HEK293 (cell line): ENCODE results near the gene EPS8.

Experiments used
- CTCF ChIA-PET: fragments of 350-600 bp; formaldehyde crosslinking; extraction: SDS; loops from one replicate; lab custom pipeline; 2021; ENCODE audit warnings: antibody characterized with exemption; lab: Yijun Ruan, JAX
- POLR2A ChIA-PET: fragments of 300-600 bp; formaldehyde crosslinking; extraction: SDS; loops from one replicate; lab custom pipeline; 2020; ENCODE audit warnings: antibody characterized with exemption, inconsistent platforms; lab: Yijun Ruan, JAX
- H3K27ac ChIP-seq: fragments of 200-500 bp; sonication (Bioruptor generic); 2 replicates; pipeline ENCODE4 v1.5.1; 2014; ENCODE audit warnings: low read depth, low read length, control low read depth, inconsistent platforms; ENCODE audit errors: extremely low read depth
- H3K36me3 ChIP-seq, 2 experiments: fragments of 200-500 bp in 1 of 2; sonication (Bioruptor generic) in 1 of 2; 1 replicate in 1 of 2; 2 replicates in 1 of 2; pipeline ENCODE4 v1.5.1; 2014 to 2017; ENCODE audit warnings: inconsistent platforms in 2 of 2, low read length in 2 of 2; ENCODE audit not compliant: control insufficient read depth in 2 of 2, insufficient read depth in 1 of 2
- H3K4me1 ChIP-seq: fragments of 200-500 bp; sonication (Bioruptor generic); 2 replicates; pipeline ENCODE4 v1.5.1; 2014; ENCODE audit warnings: mild to moderate bottlenecking, low read length, inconsistent platforms; ENCODE audit not compliant: control insufficient read depth, insufficient read depth
- H3K4me3 ChIP-seq: 2 replicates; pipeline ENCODE4 v1.5.1; 2011; ENCODE audit warnings: low read depth, mild to moderate bottlenecking, control low read depth, low read length, moderate library complexity
- H3K9me3 ChIP-seq: fragments of 200-500 bp; sonication (Bioruptor generic); 2 replicates; pipeline ENCODE4 v1.5.1; 2014; ENCODE audit warnings: low read depth, low read length, inconsistent platforms; ENCODE audit not compliant: control insufficient read depth, insufficient read depth
- AEBP2 ChIP-seq: fragments of 450-650 bp; formaldehyde crosslinking; IDR thresholded peaks from 2 replicates; pipeline ENCODE4 v1.5.1; 2016; ENCODE audit warnings: missing biosample characterization, missing genetic modification characterization, borderline replicate concordance
- CTCF ChIP-seq: fragments of 450-650 bp; formaldehyde crosslinking; IDR thresholded peaks from 2 replicates; pipeline ENCODE4 v1.5.1; 2016; ENCODE audit warnings: missing biosample characterization, missing genetic modification characterization
- ELK4 ChIP-seq: IDR thresholded peaks from 2 replicates; pipeline ENCODE4 v1.6.1; 2011; ENCODE audit warnings: mild to moderate bottlenecking, low read depth, low read length, borderline replicate concordance
- GFI1B ChIP-seq: fragments of 450-650 bp; formaldehyde crosslinking; IDR thresholded peaks from 2 replicates; pipeline ENCODE4 v1.5.1; 2016; ENCODE audit warnings: missing biosample characterization, missing genetic modification characterization
- GLI2 ChIP-seq: fragments of 450-650 bp; formaldehyde crosslinking; IDR thresholded peaks from 2 replicates; pipeline ENCODE4; 2017; ENCODE audit warnings: missing biosample characterization, missing genetic modification characterization, low read depth, borderline replicate concordance
- PRDM1 ChIP-seq: fragments of 450-650 bp; formaldehyde crosslinking; IDR thresholded peaks from 2 replicates; pipeline ENCODE4; 2016; ENCODE audit warnings: missing biosample characterization, missing genetic modification characterization
- SCRT2 ChIP-seq: fragments of 450-650 bp; formaldehyde crosslinking; IDR thresholded peaks from 2 replicates; pipeline ENCODE4 v1.5.1; 2016; ENCODE audit warnings: missing biosample characterization, missing genetic modification characterization
- SP2 ChIP-seq: fragments of 450-650 bp; formaldehyde crosslinking; IDR thresholded peaks from 2 replicates; pipeline ENCODE4 v1.5.1; 2016; ENCODE audit warnings: missing biosample characterization, missing genetic modification characterization
- SP3 ChIP-seq: fragments of 450-650 bp; formaldehyde crosslinking; IDR thresholded peaks from 2 replicates; pipeline ENCODE4 v1.5.1; 2016; ENCODE audit warnings: missing biosample characterization, missing genetic modification characterization
- TSHZ1 ChIP-seq: fragments of 450-650 bp; formaldehyde crosslinking; IDR thresholded peaks from 2 replicates; pipeline ENCODE4 v1.5.1; 2016; ENCODE audit warnings: missing biosample characterization, missing genetic modification characterization, borderline replicate concordance
- ZBTB17 ChIP-seq: fragments of 450-650 bp; formaldehyde crosslinking; IDR thresholded peaks from 2 replicates; pipeline ENCODE4 v1.5.1; 2016; ENCODE audit warnings: missing biosample characterization, missing genetic modification characterization
- ZBTB20 ChIP-seq: fragments of 450-650 bp; formaldehyde crosslinking; IDR thresholded peaks from 2 replicates; pipeline ENCODE4 v1.5.1; 2016; ENCODE audit warnings: missing biosample characterization, missing genetic modification characterization
- ZBTB8A ChIP-seq: fragments of 450-650 bp; formaldehyde crosslinking; IDR thresholded peaks from 2 replicates; pipeline ENCODE4 v1.5.1; 2016; ENCODE audit warnings: missing biosample characterization, missing genetic modification characterization
- ZEB2 ChIP-seq: fragments of 450-650 bp; formaldehyde crosslinking; IDR thresholded peaks from 2 replicates; pipeline ENCODE4 v1.5.1; 2016; ENCODE audit warnings: missing biosample characterization, missing genetic modification characterization
- ZNF10 ChIP-seq: fragments of 450-650 bp; formaldehyde crosslinking; IDR thresholded peaks from 2 replicates; pipeline ENCODE4 v1.5.1; 2017; ENCODE audit warnings: missing biosample characterization, missing genetic modification characterization
- ZNF274 ChIP-seq, 2 experiments: fragments of 200-500 bp in 1 of 2; fragments of 450-650 bp in 1 of 2; sonication (Bioruptor generic) in 1 of 2; formaldehyde crosslinking in 1 of 2; IDR thresholded peaks; 2 replicates each; pipeline versions ENCODE4 v1.5.1 to v1.6.1; 2014 to 2016; ENCODE audit warnings: borderline replicate concordance in 1 of 2, inconsistent platforms in 1 of 2, low read length in 1 of 2, missing biosample characterization in 1 of 2, missing genetic modification characterization in 1 of 2
- ZNF341 ChIP-seq: fragments of 450-650 bp; formaldehyde crosslinking; IDR thresholded peaks from 2 replicates; pipeline ENCODE4; 2016; ENCODE audit warnings: low read depth, missing biosample characterization, missing genetic modification characterization
- ZNF350 ChIP-seq: fragments of 450-650 bp; formaldehyde crosslinking; IDR thresholded peaks from 2 replicates; pipeline ENCODE4 v1.5.0; 2017; ENCODE audit warnings: missing biosample characterization, mild to moderate bottlenecking, missing genetic modification characterization
- ZNF37A ChIP-seq: fragments of 450-650 bp; IDR thresholded peaks from 2 replicates; pipeline ENCODE4 v1.5.1; 2018; ENCODE audit warnings: missing biosample characterization, missing genetic modification characterization
- ZNF449 ChIP-seq: fragments of 450-650 bp; formaldehyde crosslinking; IDR thresholded peaks from 2 replicates; pipeline ENCODE4 v1.5.1; 2017; ENCODE audit warnings: missing biosample characterization, mild to moderate bottlenecking, missing genetic modification characterization, moderate library complexity
- ZNF555 ChIP-seq: fragments of 450-650 bp; formaldehyde crosslinking; conservative IDR thresholded peaks from 2 replicates; pipeline ENCODE4 v1.5.1; 2017; ENCODE audit warnings: missing biosample characterization, mild to moderate bottlenecking, missing genetic modification characterization, inconsistent platforms
- ZSCAN5A ChIP-seq: fragments of 450-650 bp; formaldehyde crosslinking; IDR thresholded peaks from 2 replicates; pipeline ENCODE4 v1.5.1; 2016; ENCODE audit warnings: missing biosample characterization, missing genetic modification characterization

The EPS8 gene

GRCh38 chr12:15794196-15794595 lies 5.0 kb upstream of the EPS8 start (continued):
- no peak for TF ChIP-seq ZSCAN5A
- no peak for TF ChIP-seq CTCF (tag by site-specific recombination)
- no peak for TF ChIP-seq AEBP2 (tag by site-specific recombination)

GRCh38 chr12:15788233-15789219 lies 662 bp downstream of the EPS8 start:
- Histone ChIP-seq H3K27ac (peak overlapping the region; percentile 93), H3K9me3 (no peaks in the 10 kb centered on the region), H3K4me1 (peaks cover 10% of the 10 kb centered on the region), H3K4me3 (peak overlapping the region; percentile 76), H3K36me3 (no peaks in the 10 kb centered on the region)
- ChIA-PET POLR2A (interaction anchor here (0.7 to 1.5 kb wide), 4 partner anchors 9 to 78 kb away, joined by 3 to 4 read pairs (median 4); no protein-coding TSS in a partner anchor), CTCF (interaction anchor here (0.5 to 1.2 kb wide), 4 partner anchors 12 to 112 kb away, joined by 4 to 11 read pairs (median 4); no protein-coding TSS in a partner anchor)
- TF ChIP-seq GFI1B (tag by site-specific recombination) (peak; percentile 5; the same call in 1 of the 2 replicates), ELK4 (no peak), TSHZ1 (no peak), SCRT2 (tag by site-specific recombination) (peak; percentile 51; the same call in 1 of the 2 replicates), ZNF10 (tag by site-specific recombination) (no peak), PRDM1 (peak; percentile 95), ZNF274 (IDR thresholded peaks at IDR 0.05; ENCODE audit: low read length) (no peak), ZNF274 (tag by site-specific recombination; IDR thresholded peaks at IDR 0.05; ENCODE audit: borderline replicate concordance) (no peak), ZBTB17 (tag by site-specific recombination) (0 out of 2 replicates have a peak, but pooled peaks have one; percentile 46), ZNF341 (tag by site-specific recombination) (peak; percentile 92), SP3 (tag by site-specific recombination) (peak; percentile 74), ZNF555 (tag by site-specific recombination) (no peak), ZEB2 (tag by site-specific recombination) (peak; percentile 34; the same call in 1 of the 2 replicates), ZNF449 (peak; percentile 64; the same call in 1 of the 2 replicates), ZNF37A (no peak), ZNF350 (no peak), ZBTB20 (tag by site-specific recombination) (peak; percentile 68), GLI2 (tag by site-specific recombination) (no peak), ZBTB8A (peak; percentile 24; the same call in 1 of the 2 replicates), SP2 (tag by site-specific recombination) (peak; percentile 45)
